ENCODE measurements around the gene PRAMEF12.

PRAMEF12 gene

GRCh38 chr1:12769976-12770505 is 3.5 kb upstream of the PRAMEF12 start (continued):
- TF ChIP-seq PATZ1 (tag by site-specific recombination; IDR thresholded peaks at IDR 0.05) (no peak), ZNF596 (tag by site-specific recombination; IDR thresholded peaks at IDR 0.05) (no peak), ZNF394 (tag by site-specific recombination; IDR thresholded peaks at IDR 0.05; ENCODE audit: borderline replicate concordance) (no peak), ZNF645 (tag by site-specific recombination; IDR thresholded peaks at IDR 0.05) (no peak), ZNF791 (tag by site-specific recombination; IDR thresholded peaks at IDR 0.05) (no peak), ATF2 (tag by site-specific recombination; IDR thresholded peaks at IDR 0.05; ENCODE audit: low read depth) (no peak), ZNF133 (tag by site-specific recombination; IDR thresholded peaks at IDR 0.05) (no peak), ZNF10 (tag by site-specific recombination; IDR thresholded peaks at IDR 0.05) (no peak), SCRT1 (tag by site-specific recombination; IDR thresholded peaks at IDR 0.05; ENCODE audit: borderline replicate concordance) (no peak), ZNF510 (tag by site-specific recombination; IDR thresholded peaks at IDR 0.05; ENCODE audit: insufficient replicate concordance) (no peak), PRDM6 (tag by site-specific recombination; IDR thresholded peaks at IDR 0.05) (no peak), RBAK (tag by site-specific recombination; IDR thresholded peaks at IDR 0.05) (no peak), ELK4 (IDR thresholded peaks at IDR 0.05; ENCODE audit: borderline replicate concordance, low read depth, low read length) (no peak), ZSCAN4 (tag by site-specific recombination; IDR thresholded peaks at IDR 0.05) (no peak), ZNF76 (tag by site-specific recombination; IDR thresholded peaks at IDR 0.05; ENCODE audit: borderline replicate concordance, low read depth) (no peak)

GRCh38 chr1:12770620-12771019 is 2.9 kb upstream of the PRAMEF12 start:
- no peaks in the 10 kb centered on the region for H3K4me1 ChIP-seq (ENCODE audit: control insufficient read depth, insufficient read depth, low read length)
- no peak overlapping the region for H3K4me3 ChIP-seq (ENCODE audit: low read depth, low read length)
- H3K9me3 ChIP-seq (ENCODE audit: control insufficient read depth, insufficient read depth, low read depth, low read length): no peaks in the 10 kb centered on the region
- CTCF ChIA-PET: no interaction called here
- no peak overlapping the region for H3K27ac ChIP-seq (ENCODE audit: extremely low read depth, low read depth, low read length)
- no peaks in the 10 kb centered on the region for H3K36me3 ChIP-seq (ENCODE audit: control insufficient read depth in 2 of 2, insufficient read depth in 1 of 2, low read length in 2 of 2)
- POLR2A ChIA-PET: no interaction called here
- TF ChIP-seq ZSCAN18 (tag by site-specific recombination; IDR thresholded peaks at IDR 0.05) (no peak), ZBTB26 (tag by site-specific recombination; optimal IDR thresholded peaks at IDR 0.05) (no peak), KLF8 (tag by site-specific recombination; IDR thresholded peaks at IDR 0.05) (no peak), ELK4 (IDR thresholded peaks at IDR 0.05; ENCODE audit: borderline replicate concordance, low read depth, low read length) (no peak), ZNF248 (tag by site-specific recombination; IDR thresholded peaks at IDR 0.05) (no peak), GFI1B (tag by site-specific recombination; IDR thresholded peaks at IDR 0.05) (no peak)

Data from HEK293 (cell line).